HL-60/S4 treated with phorbol 12-myristate 13-acetate at 8.2 ng/mL for 4 days and 3 days (cell line): ENCODE results near the gene PALD1.

Source experiments
- in situ Hi-C: fragments of 300-500 bp; cut with MboI; formaldehyde crosslinking; loops from 2 replicates; pipeline ENCODE4 v1.15.0; 2022; ENCODE audit warnings: low sequenced_read_pairs

The PALD1 gene

DNA sequence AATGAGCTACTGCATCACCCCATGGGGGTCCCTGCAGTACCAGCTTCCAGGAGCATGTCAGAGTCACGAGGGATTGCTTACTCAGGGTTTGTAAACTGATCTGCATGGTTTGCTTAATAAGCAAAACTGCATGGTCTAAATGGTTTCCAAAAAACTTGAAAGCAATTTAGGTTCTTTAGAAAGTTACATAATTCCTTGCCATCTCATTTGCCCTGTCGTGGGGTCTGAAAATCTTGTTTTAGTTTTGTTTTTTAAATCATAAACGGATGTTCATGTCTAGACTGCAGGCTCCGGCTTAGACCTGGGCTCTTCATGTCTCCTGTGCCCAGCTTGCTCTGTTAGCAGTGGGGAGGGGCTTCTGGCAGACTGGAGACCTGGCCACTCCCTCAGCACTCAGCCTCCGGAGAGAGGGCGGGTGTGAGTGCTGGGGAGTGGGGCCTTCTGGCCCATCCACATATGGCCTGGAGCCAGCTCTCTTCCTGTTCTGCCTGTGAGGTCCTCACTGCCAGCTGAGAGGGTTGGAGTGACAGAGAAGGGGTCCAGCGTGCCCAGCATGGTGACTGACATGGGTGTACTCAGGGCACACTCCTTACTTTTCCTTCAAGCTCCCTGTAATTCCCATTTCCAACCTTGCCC lies 106.5 kb downstream of the PALD1 start:
- in situ Hi-C loops: no loop called here

- in situ Hi-C loops: no loop called here
These were observed 107.1 kb downstream of the PALD1 start for GRCh38 chr10:70585578-70586169.

GRCh38 chr10:70586348-70586930 lies 107.9 kb downstream of the PALD1 start:
- in situ Hi-C loops: no loop called here

GRCh38 chr10:70587045-70587658 lies 108.6 kb downstream of the PALD1 start:
- in situ Hi-C loops: no loop called here

DNA sequence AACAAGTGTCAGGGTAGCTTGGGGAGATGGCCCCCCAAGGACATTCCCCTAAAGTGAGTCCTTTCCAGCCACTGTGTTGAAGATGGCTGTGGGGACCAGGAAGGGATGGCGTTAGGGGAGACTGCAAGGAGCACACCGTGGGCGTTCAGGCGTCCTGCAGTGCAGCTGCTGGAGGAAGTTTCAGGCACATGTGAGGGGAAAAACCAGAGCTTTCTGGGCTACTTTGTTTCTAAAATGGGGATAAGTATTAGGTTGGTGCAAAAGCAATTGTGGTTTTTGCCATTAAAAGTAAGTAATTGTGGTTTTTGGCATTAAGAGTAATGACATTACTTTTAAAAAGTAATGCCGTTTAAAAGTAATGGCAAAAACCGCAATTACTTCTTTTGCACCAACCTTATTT lies 109.7 kb downstream of the PALD1 start:
- in situ Hi-C loops: no loop called here

GRCh38 chr10:70588859-70589570 lies 110.4 kb downstream of the PALD1 start:
- in situ Hi-C loops: no loop called here

DNA sequence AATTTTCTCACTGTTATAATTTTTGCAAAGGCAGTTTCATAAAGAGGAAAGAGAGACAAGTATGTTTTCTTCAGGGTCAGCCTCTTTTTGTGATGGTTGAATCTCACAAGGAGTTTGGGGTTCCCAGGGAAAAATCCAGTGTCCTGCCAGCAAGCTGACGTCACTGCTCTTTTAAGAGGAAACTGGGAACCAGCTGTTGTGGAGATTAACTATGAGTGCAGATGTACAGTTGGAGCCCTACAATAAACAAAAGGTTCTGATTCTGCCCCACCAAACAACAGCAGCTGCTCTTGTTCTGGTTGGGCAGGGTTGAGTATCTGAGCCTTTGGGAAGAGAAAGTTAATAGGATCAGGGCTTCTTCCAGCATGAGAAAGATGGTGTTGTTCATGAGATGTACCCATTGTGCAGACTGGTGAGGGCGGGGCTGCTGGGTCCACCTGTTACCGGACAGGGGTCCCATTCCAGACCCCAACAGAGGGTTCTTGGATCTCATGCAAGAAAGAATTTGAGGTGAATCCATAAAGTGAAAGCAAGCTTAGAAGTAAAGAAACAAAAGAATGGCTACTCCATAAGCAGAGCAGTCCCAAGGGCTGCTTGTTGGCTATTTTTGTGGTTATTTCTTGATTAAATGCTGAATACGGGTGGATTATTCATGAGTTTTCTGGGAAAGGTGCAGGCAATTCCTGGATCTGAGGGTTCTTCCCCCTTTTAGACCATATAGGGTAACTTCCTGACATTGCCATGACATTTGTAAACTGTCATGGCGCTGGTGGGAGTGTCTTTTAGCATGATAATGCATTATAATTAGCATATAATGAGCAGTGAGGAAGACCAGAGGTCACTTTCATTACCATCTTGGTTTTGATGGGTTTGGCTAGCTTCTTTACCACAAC lies 111.4 kb downstream of the PALD1 start:
- in situ Hi-C loops: no loop called here

GRCh38 chr10:70590655-70591416 lies 112.3 kb downstream of the PALD1 start:
- in situ Hi-C loops: no loop called here

GRCh38 chr10:70592186-70592735 lies 113.7 kb downstream of the PALD1 start:
- in situ Hi-C loops: no loop called here

DNA sequence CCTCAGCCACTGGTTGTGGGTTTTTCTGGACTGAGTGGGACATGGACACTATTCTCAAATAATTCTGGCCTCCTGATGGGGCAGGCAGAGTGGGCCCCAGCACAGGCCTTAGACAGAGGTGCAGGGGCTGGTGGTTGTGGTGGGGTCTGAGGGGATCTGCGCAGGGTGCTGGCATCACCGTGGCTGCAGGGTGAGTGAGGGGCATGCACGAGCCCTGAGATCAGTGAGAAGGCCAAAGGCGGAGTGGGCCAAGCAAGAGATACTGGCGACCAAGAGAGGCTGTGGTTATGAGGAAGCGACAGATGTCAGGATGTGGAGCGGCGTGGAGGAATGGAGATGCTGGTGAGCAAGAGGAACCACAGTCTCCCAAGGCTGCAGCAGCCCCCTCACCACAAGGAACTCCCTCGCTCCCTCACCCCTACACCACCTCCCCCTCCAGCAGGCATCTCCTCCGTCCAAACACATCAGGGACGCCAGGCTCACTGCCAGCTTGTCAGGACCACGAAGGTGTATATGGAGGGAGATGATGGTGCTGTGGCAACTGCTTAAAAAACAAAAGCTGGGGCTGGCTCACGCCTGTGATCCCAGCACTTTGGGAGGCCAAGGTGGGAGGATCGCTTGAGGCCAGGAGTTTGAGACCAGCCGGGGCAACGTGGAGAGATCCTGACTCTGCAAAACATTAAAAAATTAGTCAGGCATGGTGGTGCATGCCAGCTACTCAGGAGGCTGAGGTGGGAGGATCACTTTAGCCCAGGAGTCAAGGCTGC lies 114.4 kb downstream of the PALD1 start:
- in situ Hi-C loops: no loop called here

GRCh38 chr10:70593513-70593890 lies 114.9 kb downstream of the PALD1 start:
- in situ Hi-C loops: no loop called here

DNA sequence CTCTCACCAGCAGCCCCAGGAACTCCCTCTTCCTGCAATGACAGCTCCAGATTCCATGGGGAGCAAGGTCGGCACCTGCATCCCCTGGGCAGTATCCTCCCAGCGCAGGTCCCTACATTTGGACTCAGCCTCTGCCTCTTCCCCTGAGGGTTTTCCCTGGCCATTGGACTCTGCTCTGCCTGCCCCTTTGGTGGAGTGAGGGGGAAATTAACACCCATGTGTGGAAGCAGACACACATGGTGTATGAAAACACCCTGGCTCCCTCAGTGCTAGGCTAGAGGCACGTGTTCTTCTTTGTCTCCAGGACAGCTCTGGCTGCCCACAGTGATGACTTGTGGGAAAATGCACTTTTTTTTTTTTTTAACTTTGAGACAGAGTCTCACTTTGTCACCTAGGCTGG lies 115.6 kb downstream of the PALD1 start:
- in situ Hi-C loops: no loop called here

GRCh38 chr10:70595566-70596016 lies 117.0 kb downstream of the PALD1 start:
- in situ Hi-C loops: no loop called here

GRCh38 chr10:70596110-70596798 lies 117.7 kb downstream of the PALD1 start:
- in situ Hi-C loops: no loop called here

- in situ Hi-C loops: no loop called here
These were observed 118.6 kb downstream of the PALD1 start for GRCh38 chr10:70596860-70597809.

- in situ Hi-C loops: no loop called here
These were observed 119.6 kb downstream of the PALD1 start for GRCh38 chr10:70597856-70598815.
